Fibroblast of lung (primary cell): ENCODE data around the gene PHRF1. TPM values are rescaled to one million over a fixed set of nuclear protein-coding genes. Genes with fewer than 3 reads are reported as not detected.

Source experiments
- DNase-seq, 2 donors: peaks; one replicate each; pipeline versions ENCODE4 v3.0.0 to v3.0.0-alpha.2; 2010; ENCODE audit warnings: low read depth in 2 of 2
- H2AFZ ChIP-seq: 2 replicates; pipeline ENCODE4 v1.5.1; 2012; ENCODE audit warnings: low read length, control low read depth, inconsistent platforms
- H3K27ac ChIP-seq: 2 replicates; pipeline ENCODE4 v1.5.1; 2011; ENCODE audit warnings: low read length, control low read depth; ENCODE audit not compliant: insufficient read depth
- H3K27me3 ChIP-seq: 2 replicates; pipeline ENCODE4 v1.5.1; 2011; ENCODE audit warnings: mild to moderate bottlenecking, low read length; ENCODE audit not compliant: control insufficient read depth, insufficient read depth
- H3K36me3 ChIP-seq: 2 replicates; pipeline ENCODE4 v1.5.1; 2011; ENCODE audit warnings: low read length; ENCODE audit not compliant: control insufficient read depth, insufficient read depth
- H3K4me1 ChIP-seq: 2 replicates; pipeline ENCODE4 v1.5.1; 2011; ENCODE audit warnings: low read length; ENCODE audit not compliant: control insufficient read depth, insufficient read depth; ENCODE audit errors: extremely low read depth
- H3K4me2 ChIP-seq: 2 replicates; pipeline ENCODE4 v1.5.1; 2011; ENCODE audit warnings: low read length, control low read depth; ENCODE audit not compliant: insufficient read depth; ENCODE audit errors: extremely low read depth
- H3K4me3 ChIP-seq, 4 experiments: fragments of 200-600 bp in 1 of 4; sonication (generic) in 1 of 4; replicated peaks in 1 of 4; 2 replicates each; pipeline ENCODE4 v1.5.1; 2011 to 2016; ENCODE audit warnings: low read length in 4 of 4, low read depth in 3 of 4, mild to moderate bottlenecking in 3 of 4, control low read depth in 2 of 4, inconsistent platforms in 1 of 4, mixed read lengths in 1 of 4; ENCODE audit not compliant: insufficient read depth in 1 of 4; ENCODE audit errors: control extremely low read depth in 1 of 4
- H3K79me2 ChIP-seq: 2 replicates; pipeline ENCODE4 v1.5.1; 2012; ENCODE audit warnings: mild to moderate bottlenecking, low read length, inconsistent platforms; ENCODE audit not compliant: control insufficient read depth, insufficient read depth
- H3K9ac ChIP-seq: 2 replicates; pipeline ENCODE4 v1.5.1; 2011; ENCODE audit warnings: mild to moderate bottlenecking, low read length, control low read depth; ENCODE audit not compliant: insufficient read depth
- H3K9me3 ChIP-seq: 2 replicates; pipeline ENCODE4 v1.5.1; 2012; ENCODE audit warnings: low read depth, low read length; ENCODE audit not compliant: control insufficient read depth, insufficient read depth
- H4K20me1 ChIP-seq: 2 replicates; pipeline ENCODE4 v1.5.1; 2011; ENCODE audit warnings: low read length; ENCODE audit not compliant: control insufficient read depth, insufficient read depth; ENCODE audit errors: extremely low read depth
- EZH2 ChIP-seq: IDR thresholded peaks from 2 replicates; pipeline ENCODE4 v1.5.1; 2012; ENCODE audit warnings: low read length, control low read depth, mild to moderate bottlenecking; ENCODE audit errors: missing control alignments
- polyA plus RNA-seq, 2 donors: library from polyadenylated mRNA; depleted of rRNA in 1 of 2; stranded (reverse) in 1 of 2; unstranded in 1 of 2; fragments of >200 nt; gene quantifications; 2 replicates each; pipeline ENCODE4 v1.2.1, GENCODE V29; 2011 to 2012; ENCODE audit warnings: missing spikeins in 1 of 2
- total RNA-seq: library from RNA; depleted of rRNA; stranded (reverse); fragments of >200 nt; gene quantifications from 2 replicates; pipeline ENCODE4 v1.2.1, GENCODE V29; 2014
- TF ChIP-seq, protein P1 (sequence below), 2 donors: IDR thresholded peaks in 1 of 2; conservative IDR thresholded peaks in 1 of 2; 1 replicate in 1 of 2; 2 replicates in 1 of 2; pipeline ENCODE4 v1.5.1; 2011 to 2012; ENCODE audit warnings: low read length in 2 of 2, control low read depth in 1 of 2, inconsistent platforms in 1 of 2, low read depth in 1 of 2, mild to moderate bottlenecking in 1 of 2

The PHRF1 gene
- total and polyA plus RNA-seq, 2 donors (not counting 1 experiment from before 2014, with no cell fraction given) = 5.9 to 16.8 TPM

DNA sequence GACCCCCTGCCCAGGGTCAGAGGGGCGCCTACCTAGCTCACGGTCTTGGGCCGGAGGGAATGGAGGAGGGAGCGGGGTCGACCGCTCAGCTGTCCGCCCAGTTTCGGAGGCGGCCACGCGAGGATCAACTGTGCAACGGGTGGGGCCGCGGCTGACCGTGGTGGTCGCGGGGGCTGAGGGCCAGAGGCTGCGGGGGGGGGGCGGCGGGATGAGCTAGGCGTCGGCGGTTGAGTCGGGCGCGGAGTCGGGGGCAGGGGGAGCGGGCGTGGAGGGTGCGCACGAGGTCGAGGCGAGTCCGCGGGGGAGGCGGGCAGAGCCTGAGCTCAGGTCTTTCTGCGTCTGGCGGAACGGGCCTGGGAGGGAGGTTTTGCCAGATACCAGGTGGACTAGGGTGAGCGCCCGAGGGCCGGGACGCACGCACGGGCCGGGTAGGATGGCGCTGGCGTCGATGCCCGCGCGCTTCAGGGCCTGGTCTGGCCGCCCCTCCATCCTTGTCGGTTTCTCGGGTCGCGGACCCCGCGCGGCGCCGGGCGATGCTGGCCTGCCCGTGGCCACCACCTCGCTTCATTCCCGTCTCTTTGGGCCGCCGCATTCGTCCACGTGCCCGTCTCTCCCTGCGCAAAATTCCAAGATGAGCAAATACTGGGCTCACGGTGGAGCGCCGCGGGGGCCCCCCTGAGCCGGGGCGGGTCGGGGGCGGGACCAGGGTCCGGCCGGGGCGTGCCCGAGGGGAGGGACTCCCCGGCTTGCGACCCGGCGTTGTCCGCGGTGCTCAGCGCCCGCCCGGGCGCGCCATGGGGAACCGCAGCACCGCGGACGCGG lies 60.5 kb downstream of the PHRF1 start, which contains the start of gene DRD4:
Gene DRD4, plus strand, starts transcription at position 759 of the 822 bp plus-strand sequence. Its CDS starts 36 bp downstream, at position 795.
- peaks cover 1% of the 10 kb centered on the region for H3K36me3 ChIP-seq
- no peaks in the 10 kb centered on the region for H3K79me2 ChIP-seq
- H3K4me1 ChIP-seq = no peaks in the 10 kb centered on the region
- no peak for DNase-seq
- no peak within 1 kb of the TSS for H3K4me2 ChIP-seq
- H3K27ac ChIP-seq = no peak within 1 kb of the TSS
- H3K27me3 ChIP-seq = peaks cover 5% of the 10 kb centered on the region
- no peaks in the 10 kb centered on the region for H4K20me1 ChIP-seq
- H3K9me3 ChIP-seq = no peaks in the 10 kb centered on the region
- no peak for TF ChIP-seq EZH2
- TF ChIP-seq, protein P1, sequence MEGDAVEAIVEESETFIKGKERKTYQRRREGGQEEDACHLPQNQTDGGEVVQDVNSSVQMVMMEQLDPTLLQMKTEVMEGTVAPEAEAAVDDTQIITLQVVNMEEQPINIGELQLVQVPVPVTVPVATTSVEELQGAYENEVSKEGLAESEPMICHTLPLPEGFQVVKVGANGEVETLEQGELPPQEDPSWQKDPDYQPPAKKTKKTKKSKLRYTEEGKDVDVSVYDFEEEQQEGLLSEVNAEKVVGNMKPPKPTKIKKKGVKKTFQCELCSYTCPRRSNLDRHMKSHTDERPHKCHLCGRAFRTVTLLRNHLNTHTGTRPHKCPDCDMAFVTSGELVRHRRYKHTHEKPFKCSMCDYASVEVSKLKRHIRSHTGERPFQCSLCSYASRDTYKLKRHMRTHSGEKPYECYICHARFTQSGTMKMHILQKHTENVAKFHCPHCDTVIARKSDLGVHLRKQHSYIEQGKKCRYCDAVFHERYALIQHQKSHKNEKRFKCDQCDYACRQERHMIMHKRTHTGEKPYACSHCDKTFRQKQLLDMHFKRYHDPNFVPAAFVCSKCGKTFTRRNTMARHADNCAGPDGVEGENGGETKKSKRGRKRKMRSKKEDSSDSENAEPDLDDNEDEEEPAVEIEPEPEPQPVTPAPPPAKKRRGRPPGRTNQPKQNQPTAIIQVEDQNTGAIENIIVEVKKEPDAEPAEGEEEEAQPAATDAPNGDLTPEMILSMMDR (conservative IDR thresholded peaks at IDR 0.05 in 1 of 2, IDR thresholded peaks at IDR 0.05 in 1 of 2; ENCODE audit: low read depth in 1 of 2, low read length in 2 of 2) = no peak
- no peak within 1 kb of the TSS for H2AFZ ChIP-seq
- no peak within 1 kb of the TSS for H3K9ac ChIP-seq
- H3K4me3 ChIP-seq = peak within 1 kb of the TSS in 1 of 4 experiments; percentile 20

DNA sequence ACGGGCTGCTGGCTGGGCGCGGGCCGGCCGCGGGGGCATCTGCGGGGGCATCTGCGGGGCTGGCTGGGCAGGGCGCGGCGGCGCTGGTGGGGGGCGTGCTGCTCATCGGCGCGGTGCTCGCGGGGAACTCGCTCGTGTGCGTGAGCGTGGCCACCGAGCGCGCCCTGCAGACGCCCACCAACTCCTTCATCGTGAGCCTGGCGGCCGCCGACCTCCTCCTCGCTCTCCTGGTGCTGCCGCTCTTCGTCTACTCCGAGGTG lies 61.0 kb downstream of the PHRF1 start:
- H2AFZ ChIP-seq = no peak overlapping the region
- H3K4me1 ChIP-seq = no peaks in the 10 kb centered on the region
- no peak for DNase-seq
- H3K27me3 ChIP-seq = peaks cover 5% of the 10 kb centered on the region
- no peaks in the 10 kb centered on the region for H3K9me3 ChIP-seq
- H3K4me3 ChIP-seq = peak overlapping the region in 1 of 4 experiments; percentile 20
- no peak for TF ChIP-seq EZH2
- TF ChIP-seq, protein P1 (conservative IDR thresholded peaks at IDR 0.05 in 1 of 2, IDR thresholded peaks at IDR 0.05 in 1 of 2; ENCODE audit: low read depth in 1 of 2, low read length in 2 of 2) = no peak
- no peak overlapping the region for H3K9ac ChIP-seq
- no peak overlapping the region for H3K27ac ChIP-seq
- no peaks in the 10 kb centered on the region for H4K20me1 ChIP-seq
- H3K4me2 ChIP-seq = no peak overlapping the region
- H3K79me2 ChIP-seq = no peaks in the 10 kb centered on the region
- peaks cover 1% of the 10 kb centered on the region for H3K36me3 ChIP-seq

DNA sequence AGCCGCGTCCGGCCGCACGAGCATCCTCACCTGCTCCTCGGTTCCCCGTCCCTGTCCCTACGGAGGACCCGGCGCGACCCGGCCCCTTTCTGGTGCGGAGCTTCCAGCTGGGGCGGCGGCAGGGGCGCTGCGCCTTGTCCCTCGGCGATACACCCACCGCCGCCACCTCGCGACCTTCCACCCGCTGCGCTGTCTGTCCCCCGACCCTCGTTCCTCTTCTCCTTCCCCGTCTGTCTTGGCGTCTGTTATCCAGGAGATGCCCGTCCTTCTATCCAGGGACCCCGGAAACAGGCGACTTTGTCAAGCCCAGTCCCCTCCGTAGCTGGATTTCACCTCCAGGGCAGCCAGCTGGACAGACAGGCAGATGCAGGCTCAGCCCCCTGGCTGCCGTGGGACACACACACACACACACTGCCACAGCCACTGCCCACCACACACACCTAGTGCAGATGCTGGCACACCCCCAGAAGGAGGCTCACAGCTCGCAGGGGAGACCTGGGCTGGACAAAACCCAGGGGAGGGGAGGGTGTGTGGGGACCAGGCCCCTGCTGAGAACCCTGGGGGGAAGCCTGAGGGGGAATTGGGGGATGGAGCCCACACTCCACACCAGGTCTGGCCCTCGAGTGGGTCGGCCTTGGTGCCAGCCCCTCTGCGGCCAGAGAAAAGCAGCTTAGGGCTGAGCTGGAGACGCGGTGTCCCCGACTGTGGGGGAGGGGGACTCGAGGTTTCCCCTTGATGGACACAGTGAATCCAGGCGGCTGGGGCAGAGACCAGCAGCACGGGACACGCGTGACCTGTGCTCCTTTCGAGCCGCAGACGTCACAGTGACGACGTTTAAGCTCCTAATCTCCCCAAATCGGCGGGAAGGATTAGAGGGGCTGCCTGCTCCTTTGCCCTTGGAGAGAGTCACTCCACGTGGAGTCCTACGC lies 61.6 kb downstream of the PHRF1 start:
- TF ChIP-seq, protein P1 (conservative IDR thresholded peaks at IDR 0.05 in 1 of 2, IDR thresholded peaks at IDR 0.05 in 1 of 2; ENCODE audit: low read depth in 1 of 2, low read length in 2 of 2) = no peak
- TF ChIP-seq EZH2 = peak; percentile 92
- H4K20me1 ChIP-seq = no peaks in the 10 kb centered on the region

More for the DNA sequence above, 61.6 kb downstream of the PHRF1 start:
- Histone ChIP-seq H3K27me3 (peaks cover 5% of the 10 kb centered on the region), H3K36me3 (peaks cover 4% of the 10 kb centered on the region), H3K27ac (no peak overlapping the region), H2AFZ (no peak overlapping the region), H3K9me3 (no peaks in the 10 kb centered on the region), H3K9ac (no peak overlapping the region), H3K4me1 (no peaks in the 10 kb centered on the region), H3K4me2 (no peak overlapping the region), H3K79me2 (no peaks in the 10 kb centered on the region), H3K4me3 (peak overlapping the region in 1 of 4 experiments; percentile 20)
- no peak for DNase-seq
